GM12874 (cell line): ENCODE results near the gene REXO4.

Source experiments
- CTCF ChIP-seq: IDR thresholded peaks from 2 replicates; pipeline ENCODE4 v1.5.1; 2011; ENCODE audit warnings: low read depth, mild to moderate bottlenecking, control low read depth, low read length, moderate library complexity; ENCODE audit not compliant: insufficient read depth

The REXO4 gene

GRCh38 chr9:133375116-133375723, 42.6 kb downstream of the REXO4 start:
- TF ChIP-seq CTCF = 0 out of 2 replicates have a peak, but pooled peaks have one; percentile 13

- no peak for TF ChIP-seq CTCF
Measured at GRCh38 chr9:133374612-133375115, 43.1 kb downstream of the REXO4 start.

GRCh38 chr9:133372144-133372543, 45.7 kb downstream of the REXO4 start:
- TF ChIP-seq CTCF = no peak

GRCh38 chr9:133371261-133371711, 46.5 kb downstream of the REXO4 start:
- no peak for TF ChIP-seq CTCF

GRCh38 chr9:133370685-133371084, 47.1 kb downstream of the REXO4 start:
- no peak for TF ChIP-seq CTCF

GRCh38 chr9:133369933-133370332, 47.9 kb downstream of the REXO4 start:
- no peak for TF ChIP-seq CTCF

- TF ChIP-seq CTCF = no peak
Measured at GRCh38 chr9:133369422-133369821, 48.4 kb downstream of the REXO4 start.
